CMK (cell line): ENCODE measurements around the gene TBC1D22A.
"Not testable (repeated sequence)": the region's sequence is repeated elsewhere in the genome, so short reads cannot be mapped to it uniquely, and the experiment has no call there.

Source experiments
- DNase-seq: peaks from one replicate; pipeline ENCODE4 v3.0.0-alpha.2; 2010; ENCODE audit warnings: low read depth

The TBC1D22A gene

DNA sequence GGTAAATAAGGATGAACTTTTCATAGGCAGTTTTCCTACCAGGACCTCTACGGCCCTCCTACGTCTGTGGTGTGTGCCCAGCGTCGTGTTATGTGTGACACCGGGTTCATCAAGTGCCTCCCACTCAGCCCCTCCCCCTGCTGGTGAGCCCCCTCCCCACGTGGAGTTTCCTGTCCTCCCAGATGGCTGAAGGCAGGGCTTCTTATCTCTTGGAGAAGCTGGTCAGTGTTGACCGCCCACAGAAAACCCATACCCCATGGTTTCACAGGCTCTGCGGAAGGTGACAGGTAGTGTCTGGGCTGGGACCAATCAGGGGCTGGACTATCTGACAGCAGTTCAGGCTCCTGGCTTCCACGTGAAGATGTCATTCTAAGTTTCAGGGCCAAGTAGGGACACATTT lies 393.5 kb downstream of the TBC1D22A start:
- no peak for DNase-seq

- DNase-seq: no peak
Measured at GRCh38 chr22:47156352-47157092, 394.1 kb downstream of the TBC1D22A start.

DNA sequence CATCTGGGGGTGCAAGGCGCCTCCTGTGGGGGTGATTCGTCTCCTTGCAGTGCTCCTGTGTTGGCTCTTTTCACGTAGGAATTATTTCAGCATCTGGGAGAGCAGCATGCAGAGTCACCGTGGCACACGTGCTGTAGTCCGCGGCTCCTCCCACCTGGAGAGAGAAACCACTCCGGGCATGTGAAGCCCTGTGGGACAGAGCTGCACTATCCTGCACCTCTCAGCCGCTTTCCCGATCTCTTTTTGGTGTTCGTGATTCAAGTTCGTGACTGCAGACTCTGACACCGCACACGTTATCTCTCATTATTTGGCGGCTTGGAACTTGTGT lies 394.6 kb downstream of the TBC1D22A start:
- no peak for DNase-seq

DNA sequence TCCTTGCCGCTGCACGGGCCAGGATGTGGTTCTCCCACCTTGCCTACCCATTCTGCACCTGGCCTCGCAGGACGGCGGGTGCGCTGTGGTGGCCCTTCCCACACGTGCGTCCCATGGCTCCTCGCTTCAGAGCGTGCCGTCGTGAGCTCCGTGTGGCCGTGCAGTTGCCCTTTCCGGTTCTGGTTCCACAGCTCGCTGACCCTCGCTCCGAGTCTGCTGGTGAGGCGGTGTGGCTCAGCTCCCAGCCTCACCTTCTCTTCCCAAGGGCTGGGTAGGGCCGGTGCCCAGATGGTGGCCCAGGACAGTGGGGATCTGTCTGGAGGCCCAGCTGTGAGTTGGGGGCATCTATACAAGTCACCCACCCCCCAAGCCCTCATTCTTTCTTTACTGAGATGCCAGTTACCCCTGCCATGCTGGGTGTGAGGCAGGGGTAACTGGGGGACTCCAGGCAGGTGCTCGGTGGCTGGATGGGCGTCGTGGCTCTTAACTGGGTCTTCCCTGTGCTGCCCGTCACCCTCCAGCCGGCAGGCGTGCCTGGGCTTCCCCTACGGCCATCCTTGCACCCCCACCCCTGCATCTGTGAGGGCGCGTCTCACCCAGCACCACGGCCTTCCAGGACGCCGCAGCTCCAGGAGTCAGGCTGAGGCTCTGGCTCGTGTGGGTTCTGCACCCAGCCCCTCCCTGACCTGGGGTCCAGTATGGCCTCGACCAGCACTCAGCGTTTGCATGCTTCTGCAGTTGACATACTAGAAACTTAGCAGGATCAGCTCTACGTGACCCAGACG lies 395.2 kb downstream of the TBC1D22A start:
- no peak for DNase-seq

DNA sequence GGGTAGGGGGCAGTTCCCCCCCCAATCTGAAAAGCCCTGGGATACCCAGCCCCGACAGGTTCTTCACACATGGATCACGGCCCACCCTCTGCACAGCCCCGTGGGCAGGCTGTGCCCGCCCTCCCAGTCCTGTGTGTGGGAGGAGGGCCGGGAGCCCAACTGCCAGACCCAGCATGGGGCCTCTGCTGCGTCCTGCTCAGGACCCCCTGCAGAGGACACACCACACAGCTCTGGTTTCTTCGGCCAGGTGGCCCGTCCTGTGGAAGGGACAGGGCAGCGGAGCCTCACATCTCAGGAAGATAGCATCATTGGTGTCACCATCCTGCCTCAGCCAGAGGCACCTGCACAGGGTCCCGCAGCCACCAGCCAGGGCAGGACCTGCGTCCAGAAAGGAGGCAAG lies 396.0 kb downstream of the TBC1D22A start:
- DNase-seq: no peak

DNA sequence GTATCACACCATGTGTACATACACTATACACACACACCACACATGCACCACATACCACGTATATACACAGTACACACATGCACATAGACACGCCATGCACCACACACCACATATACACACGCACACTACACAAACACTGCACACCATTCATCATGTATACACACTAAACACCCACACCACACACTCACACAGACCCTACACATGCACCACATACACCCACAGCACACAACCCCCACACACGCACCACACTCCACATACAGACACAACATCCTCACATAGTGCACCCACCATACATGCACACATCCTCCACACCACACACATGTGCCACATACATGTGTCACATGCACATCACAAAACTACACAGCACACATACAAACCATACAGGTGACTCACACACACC lies 397.1 kb downstream of the TBC1D22A start:
- no peak for DNase-seq

DNA sequence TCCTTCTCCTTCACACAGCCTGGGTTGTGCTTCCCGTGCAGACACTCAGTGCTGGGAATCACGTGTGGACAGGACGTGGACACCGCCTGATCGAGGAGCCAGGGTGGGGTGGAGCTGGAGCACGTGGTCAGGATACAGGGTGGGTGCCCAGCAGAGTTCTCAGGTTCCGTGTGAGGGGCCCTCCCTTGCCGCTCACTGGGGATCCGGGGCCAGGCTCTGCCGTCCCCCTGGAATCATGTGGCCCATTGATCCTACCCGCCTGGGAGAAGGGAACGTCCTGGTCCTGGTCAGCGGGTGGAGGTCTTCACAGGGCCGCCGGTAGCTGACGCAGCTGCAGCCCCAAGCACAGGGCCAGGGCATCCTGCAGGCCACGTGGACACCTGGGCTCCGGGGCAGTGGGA lies 397.7 kb downstream of the TBC1D22A start:
- DNase-seq: no peak

- DNase-seq: no peak
Measured at GRCh38 chr22:47160781-47161520, 398.5 kb downstream of the TBC1D22A start.

DNA sequence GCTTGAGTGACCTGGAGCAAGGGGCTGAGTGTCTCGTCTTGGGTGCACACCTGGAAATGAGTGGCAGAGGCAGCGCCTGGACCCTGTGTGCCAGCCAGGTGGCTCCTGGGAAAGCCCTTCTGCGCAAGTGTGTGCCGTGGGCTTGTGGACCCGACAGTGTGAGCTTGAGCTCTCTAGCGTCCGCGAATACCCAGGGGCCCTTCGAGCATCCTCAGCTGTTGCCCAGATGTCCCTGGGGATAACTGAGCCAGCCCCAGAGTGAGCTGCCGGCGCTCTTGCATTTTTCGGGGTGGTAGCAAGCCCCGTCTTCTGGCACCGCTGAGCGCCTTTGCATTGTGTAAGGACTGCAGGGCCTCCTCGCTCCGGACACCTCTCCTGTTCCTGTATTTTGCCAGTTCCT lies 399.2 kb downstream of the TBC1D22A start:
- no peak for DNase-seq

GRCh38 chr22:47162865-47163264 lies 400.4 kb downstream of the TBC1D22A start:
- DNase-seq: no peak

DNA sequence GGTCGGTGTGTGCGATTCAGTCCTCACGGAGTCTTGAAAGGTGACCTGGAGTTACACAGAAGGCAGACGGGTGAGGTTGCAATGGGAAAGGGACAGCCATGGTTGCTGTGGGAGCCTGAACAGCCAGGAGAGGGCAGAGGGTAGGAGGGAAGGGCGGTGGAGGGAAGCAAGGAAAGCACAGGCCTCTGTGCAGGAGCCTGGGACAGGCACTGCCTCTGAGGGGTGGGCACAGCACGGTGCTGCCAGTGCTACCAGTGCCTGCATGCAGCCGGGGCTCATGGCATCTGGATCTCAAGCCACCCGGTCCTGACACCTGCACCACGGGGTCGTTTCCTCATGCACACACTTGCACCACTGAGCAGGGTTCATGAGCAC lies 401.0 kb downstream of the TBC1D22A start:
- DNase-seq: no peak

DNA sequence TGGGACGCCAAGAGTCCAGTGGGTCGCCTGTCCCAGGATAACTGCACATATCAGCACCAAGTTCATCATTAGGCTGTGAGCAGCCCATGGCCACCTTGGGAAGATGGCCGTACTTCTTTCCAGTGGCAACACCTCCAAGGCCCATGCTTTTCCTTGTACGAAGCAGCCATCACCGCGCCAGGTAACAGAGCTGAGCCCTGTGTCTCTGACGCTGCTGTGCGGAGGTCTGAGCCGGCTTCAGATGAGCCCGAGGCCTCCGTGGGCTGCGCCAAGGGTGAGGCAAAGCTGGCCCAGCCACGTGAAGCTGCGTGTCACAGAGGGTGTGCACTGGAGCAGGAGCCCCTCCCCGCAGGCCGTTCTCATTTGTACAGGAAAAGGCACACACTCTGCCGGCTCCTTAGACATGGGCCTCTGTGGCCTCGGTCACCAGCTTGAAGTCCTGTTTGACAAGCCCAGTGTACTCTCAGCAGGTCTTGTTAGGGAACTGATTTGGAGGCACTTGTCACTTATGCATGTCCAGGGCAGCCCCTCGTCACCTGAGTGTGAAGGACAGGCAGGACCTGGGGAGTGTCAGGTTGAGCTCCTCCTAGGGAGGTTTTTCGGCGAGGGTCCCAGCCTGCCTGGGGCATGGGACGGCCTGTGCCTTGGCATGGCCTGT lies 401.5 kb downstream of the TBC1D22A start:
- DNase-seq: no peak

GRCh38 chr22:47164514-47165337 lies 402.3 kb downstream of the TBC1D22A start:
- DNase-seq: no peak

DNA sequence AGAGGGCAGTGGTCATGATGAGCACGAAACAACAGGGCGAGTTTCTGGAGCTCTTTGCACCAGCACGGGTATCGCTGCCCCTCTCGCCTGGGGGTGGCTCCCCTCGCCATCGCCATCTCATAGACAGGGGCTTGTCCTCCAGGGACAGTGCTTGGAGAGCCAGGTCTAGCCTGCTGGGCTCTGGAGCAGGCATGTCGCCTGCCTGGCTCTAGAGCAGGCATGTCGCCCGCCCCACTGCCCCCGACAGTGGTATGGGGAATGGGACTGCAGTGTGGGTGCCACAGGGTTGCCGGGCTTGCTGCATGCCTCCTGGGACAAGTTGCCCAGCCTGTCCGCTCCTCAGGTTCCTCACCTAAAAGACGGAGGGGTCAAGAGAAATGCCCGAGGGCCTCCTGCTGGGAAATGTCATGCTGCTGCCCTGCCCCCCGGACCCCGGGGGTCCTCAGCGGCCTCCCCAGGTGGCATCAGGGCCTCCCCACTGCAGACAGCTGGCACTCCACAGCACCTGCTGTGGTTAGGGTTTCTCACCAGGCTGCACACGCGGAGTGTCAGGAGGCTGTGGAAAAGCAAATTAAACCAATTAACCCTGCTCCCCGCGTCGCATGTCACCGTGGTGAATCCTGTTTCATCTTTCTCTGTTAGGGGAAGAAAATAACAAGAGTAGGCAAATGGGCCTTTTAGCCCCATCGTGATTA lies 403.0 kb downstream of the TBC1D22A start:
- DNase-seq: no peak

- no peak for DNase-seq
Measured at GRCh38 chr22:47166033-47166404, 403.6 kb downstream of the TBC1D22A start.

GRCh38 chr22:47166446-47167016 lies 404.1 kb downstream of the TBC1D22A start:
- DNase-seq: no peak

GRCh38 chr22:47167056-47167455 lies 404.6 kb downstream of the TBC1D22A start:
- DNase-seq: no peak

DNA sequence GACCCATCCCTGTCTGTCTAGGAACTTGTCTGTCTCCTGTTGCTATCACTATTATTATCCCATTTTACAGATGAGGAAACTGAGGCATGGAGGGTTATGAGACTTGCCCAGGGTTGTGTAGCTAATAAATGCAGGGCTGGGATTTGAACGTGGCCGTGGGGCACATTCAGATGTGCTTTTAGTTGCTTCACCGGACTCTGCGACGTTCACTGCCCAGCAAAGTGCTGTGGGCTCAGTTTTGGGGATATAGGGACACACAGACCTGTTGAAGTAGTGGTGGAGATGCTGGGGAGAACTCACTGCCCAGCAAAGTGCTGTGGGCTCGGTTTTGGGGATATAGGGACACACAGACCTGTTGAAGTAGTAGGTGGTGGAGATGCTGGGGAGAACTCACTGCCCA lies 405.5 kb downstream of the TBC1D22A start:
- DNase-seq: not testable (repeated sequence)

DNA sequence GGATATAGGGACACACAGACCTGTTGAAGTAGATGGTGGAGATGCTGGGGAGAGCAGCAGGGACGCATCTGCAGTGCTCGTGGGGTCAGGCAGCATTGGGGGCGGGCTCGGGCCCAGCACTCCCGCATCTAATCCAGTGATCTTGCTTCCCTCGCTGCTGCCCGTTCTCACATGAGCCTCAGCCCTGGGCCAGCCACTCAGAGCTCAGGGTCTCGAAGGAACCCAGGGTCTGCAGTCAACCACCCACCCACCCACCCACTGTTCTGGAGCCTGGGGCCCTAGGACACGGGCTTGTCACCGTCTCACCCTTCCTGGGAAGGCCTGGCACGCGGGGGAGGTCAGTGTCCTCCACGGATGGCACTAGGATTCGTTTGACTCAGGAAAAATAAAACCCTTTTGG lies 406.0 kb downstream of the TBC1D22A start:
- no peak for DNase-seq

DNA sequence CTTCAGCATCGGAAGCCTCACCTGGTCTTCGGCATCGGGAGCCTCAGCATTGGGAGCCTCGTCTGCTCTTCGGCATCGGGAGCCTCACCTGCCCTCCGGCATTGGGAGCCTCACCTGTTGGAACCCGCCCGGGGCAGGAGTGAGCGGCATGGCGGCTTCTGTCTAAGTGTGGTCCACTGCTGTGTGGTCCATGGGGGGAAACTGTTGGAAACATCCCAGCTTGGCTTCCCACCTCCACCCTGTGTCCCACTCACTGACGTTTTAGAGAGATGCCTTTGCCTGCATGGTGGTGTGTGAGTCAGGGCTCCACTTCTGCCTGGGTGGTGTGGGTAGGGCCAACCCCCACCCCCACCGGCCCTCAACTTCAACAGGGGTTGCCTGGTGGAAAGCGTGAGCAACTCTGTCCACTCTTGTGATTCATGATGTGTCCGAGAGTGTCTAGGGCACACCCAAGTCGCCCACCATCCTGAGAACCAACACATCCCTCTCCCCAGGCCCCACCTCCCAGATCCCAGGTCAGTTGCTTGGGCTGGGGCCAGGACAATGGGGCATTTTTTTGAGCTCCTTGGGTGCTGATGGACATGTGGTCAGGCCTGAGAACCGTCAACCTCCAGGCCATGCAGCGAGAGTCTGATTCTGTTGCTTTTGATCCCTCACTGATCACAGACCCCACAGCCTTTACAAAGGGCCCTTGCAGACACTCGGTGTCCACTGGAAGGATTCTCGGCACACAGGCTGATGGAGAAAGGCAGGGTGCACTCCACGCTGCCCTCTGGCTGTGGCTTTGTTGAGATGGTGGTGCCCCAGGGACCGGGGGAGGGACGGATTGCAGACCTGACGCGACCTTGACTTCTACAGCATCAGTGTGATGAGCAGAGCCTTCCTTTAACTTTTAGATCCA lies 406.7 kb downstream of the TBC1D22A start:
- no peak for DNase-seq
